Sigmoid colon (tissue), 7 donors: ENCODE data around the gene CD300E. TPM values are rescaled to one million over a fixed set of nuclear protein-coding genes. Genes with fewer than 3 reads are reported as not detected.
"Not testable (repeated sequence)": the region's sequence is repeated elsewhere in the genome, so short reads cannot be mapped to it uniquely, and the experiment has no call there.

Source experiments
- DNase-seq: peaks from one replicate; pipeline ENCODE4 v3.0.0-alpha.2; 2019
- H3K27ac ChIP-seq, 4 donors: fragments of 200-600 bp; sonication (generic); one replicate each; pipeline ENCODE4 v1.5.1; 2016 to 2019; ENCODE audit warnings: mild to moderate bottlenecking in 1 of 4
- H3K27me3 ChIP-seq, 3 donors: fragments of 200-600 bp; sonication (generic); one replicate each; pipeline ENCODE4 v1.5.1; 2019; ENCODE audit warnings: mild to moderate bottlenecking in 1 of 3
- H3K36me3 ChIP-seq, 4 donors: fragments of 200-600 bp; sonication (generic); one replicate each; pipeline ENCODE4 v1.5.1; 2016 to 2019
- H3K4me1 ChIP-seq, 4 donors: fragments of 200-600 bp; sonication (generic); one replicate each; pipeline ENCODE4 v1.5.1; 2017 to 2019
- H3K4me3 ChIP-seq, 4 donors: fragments of 200-600 bp; sonication (generic); one replicate each; pipeline ENCODE4 v1.5.1; 2017 to 2019; ENCODE audit warnings: mild to moderate bottlenecking in 2 of 4, moderate library complexity in 1 of 4
- H3K9me3 ChIP-seq, 4 donors: fragments of 200-600 bp in 3 of 4; sonication (generic) in 3 of 4; one replicate each; pipeline versions ENCODE4 v1.5.1 to v1.6.1; 2013 to 2019
- CTCF ChIP-seq, 4 experiments: fragments of 450-650 bp in 3 of 4; fragments of 200-600 bp in 1 of 4; IDR thresholded peaks; one replicate each; pipeline ENCODE4 v1.5.1; 2016 to 2019; ENCODE audit warnings: antibody characterized with exemption in 4 of 4, mild to moderate bottlenecking in 3 of 4, moderate library complexity in 2 of 4
- EP300 ChIP-seq, 4 donors: sonication (generic); formaldehyde crosslinking; IDR thresholded peaks; one replicate each; pipeline ENCODE4 v1.6.1; 2017; ENCODE audit warnings: antibody characterized with exemption in 4 of 4
- POLR2A ChIP-seq, 2 donors: fragments of 450-650 bp; IDR thresholded peaks; one replicate each; pipeline ENCODE4 v1.6.1; 2016; ENCODE audit warnings: antibody characterized with exemption in 2 of 2, mild to moderate bottlenecking in 2 of 2, moderate library complexity in 2 of 2
- POLR2AphosphoS5 ChIP-seq, 4 donors: sonication (generic); formaldehyde crosslinking; IDR thresholded peaks; one replicate each; pipeline ENCODE4 v1.6.1; 2017; ENCODE audit warnings: antibody characterized with exemption in 4 of 4
- WGBS, 2 donors: extraction: QIAGEN DNeasy Blood & Tissue Kit; methylation state at CpG; one replicate each; pipeline ENCODE4 v1.1.7; 2013; 5-methylcytosine and 5-hydroxymethylcytosine counted together
- intact Hi-C: fragments of 100-400 bp; cut with DNase I; formaldehyde crosslinking; loops from one replicate; pipeline ENCODE4 v1.15.1; 2023
- polyA plus RNA-seq, 3 donors: library from polyadenylated mRNA; stranded (reverse); fragments of 200-250 nt; gene quantifications; one replicate each; pipeline ENCODE4 v1.2.3, GENCODE V29; 2013
- total RNA-seq, 4 donors: library from RNA; depleted of rRNA; stranded (reverse); fragments of >200 nt; gene quantifications; one replicate each; pipeline ENCODE4 v1.1.0, GENCODE V29; 2016
- donor health status: healthy with polysubstance abuse.
- donor health status: Bipolar disorder and iron deficiency.
- donor health status: healthy.

The CD300E gene
- total and polyA plus RNA-seq, 7 donors: under 0.01 to 2.4 (median 0.69) TPM; not detected in 1

GRCh38 chr17:74574489-74575142 is 48.9 kb downstream of the CD300E start:
- intact Hi-C loops: no loop called here
- WGBS, 2 donors: 11 to 59% methylated on average over 5 of the region's 5 CpGs
- no peak for DNase-seq
- Histone ChIP-seq H3K9me3 (no peaks in the 10 kb centered on the region), H3K4me1 (no peaks in the 10 kb centered on the region), H3K36me3 (no peaks in the 10 kb centered on the region), H3K4me3 (no peak overlapping the region), H3K27me3 (peaks cover 0 to 3% (median 0%) of the 10 kb centered on the region in 3 donors), H3K27ac (no peak overlapping the region)
- TF ChIP-seq EP300 (IDR thresholded peaks at IDR 0.05): no peak
- no peak for TF ChIP-seq CTCF (IDR thresholded peaks at IDR 0.05)

- DNase-seq, H3K4me3 ChIP-seq, H3K27me3 ChIP-seq, H3K36me3 ChIP-seq, H3K9me3 ChIP-seq, intact Hi-C loops, H3K27ac ChIP-seq, H3K4me1 ChIP-seq: not testable (repeated sequence)
Measured at GRCh38 chr17:74573635-74574034, 49.9 kb downstream of the CD300E start.

GRCh38 chr17:74573169-74573568 is 50.4 kb downstream of the CD300E start:
- no peak overlapping the region for H3K27ac ChIP-seq
- H3K4me1 ChIP-seq: no peaks in the 10 kb centered on the region
- 88 to 92% methylated on average over 3 of the region's 3 CpGs for WGBS, 2 donors
- no peak for TF ChIP-seq POLR2A (IDR thresholded peaks at IDR 0.05)
- no peak for TF ChIP-seq CTCF (IDR thresholded peaks at IDR 0.05)
- TF ChIP-seq EP300 (IDR thresholded peaks at IDR 0.05): no peak
- no peak for TF ChIP-seq POLR2AphosphoS5 (IDR thresholded peaks at IDR 0.05)
- intact Hi-C loops: no loop called here
- no peaks in the 10 kb centered on the region for H3K36me3 ChIP-seq
- H3K27me3 ChIP-seq: no peaks in the 10 kb centered on the region
- no peak overlapping the region for H3K4me3 ChIP-seq
- DNase-seq: no peak
- no peaks in the 10 kb centered on the region for H3K9me3 ChIP-seq

- Histone ChIP-seq H3K9me3 (no peaks in the 10 kb centered on the region), H3K4me3 (no peak overlapping the region), H3K36me3 (no peaks in the 10 kb centered on the region), H3K27ac (no peak overlapping the region), H3K27me3 (no peaks in the 10 kb centered on the region), H3K4me1 (no peaks in the 10 kb centered on the region)
- no peak for DNase-seq
- 83 to 87% methylated on average over 4 of the region's 4 CpGs for WGBS, 2 donors
- intact Hi-C loops: no loop called here
- TF ChIP-seq POLR2A (IDR thresholded peaks at IDR 0.05) (no peak), POLR2AphosphoS5 (IDR thresholded peaks at IDR 0.05) (no peak), EP300 (IDR thresholded peaks at IDR 0.05) (no peak), CTCF (IDR thresholded peaks at IDR 0.05) (no peak)
Measured at GRCh38 chr17:74571621-74572270, 51.8 kb downstream of the CD300E start.

- WGBS, 2 donors: 56 to 72% methylated on average over 32 of the region's 32 CpGs
- H3K27ac ChIP-seq: no peak overlapping the region
- H3K4me1 ChIP-seq: no peaks in the 10 kb centered on the region
Measured at GRCh38 chr17:74569020-74570003, 54.2 kb downstream of the CD300E start.

More at GRCh38 chr17:74569020-74570003, 54.2 kb downstream of the CD300E start:
- DNase-seq: no peak
- peaks cover 0 to 4% (median 0%) of the 10 kb centered on the region in 3 donors for H3K27me3 ChIP-seq
- TF ChIP-seq EP300 (IDR thresholded peaks at IDR 0.05) (no peak), CTCF (IDR thresholded peaks at IDR 0.05) (no peak), POLR2AphosphoS5 (IDR thresholded peaks at IDR 0.05) (peak in 1 of 4 donors; percentile 51), POLR2A (IDR thresholded peaks at IDR 0.05) (no peak)
- H3K4me3 ChIP-seq: no peak overlapping the region
- H3K9me3 ChIP-seq: no peaks in the 10 kb centered on the region
- no peaks in the 10 kb centered on the region for H3K36me3 ChIP-seq
- intact Hi-C loops: loop anchor here (10.0 kb wide), 1 partner anchor 165 kb away; the partner anchor contains the start of gene RAB37
